GM18505 (cell line): ENCODE data around the gene AUTS2.

ENCODE experiments used
- ATAC-seq: cut with Tn5 transposase; IDR thresholded peaks from one replicate; pipeline ENCODE4 v1.9.1; 2021; ENCODE audit not compliant: unreplicated experiment
- POLR2A ChIP-seq: IDR thresholded peaks from 4 replicates; pipeline ENCODE4 v1.6.1; 2011; ENCODE audit warnings: borderline replicate concordance; ENCODE audit not compliant: insufficient read depth, insufficient read length; ENCODE audit errors: extremely low read depth

The AUTS2 gene

GRCh38 chr7:70143075-70144044 lies 545.1 kb downstream of the AUTS2 start:
- no peak for TF ChIP-seq POLR2A
- no peak for ATAC-seq

GRCh38 chr7:70148997-70149396 lies 550.7 kb downstream of the AUTS2 start:
- ATAC-seq, result no peak
- TF ChIP-seq POLR2A, result no peak

GRCh38 chr7:70152313-70152712 lies 554.0 kb downstream of the AUTS2 start:
- no peak for ATAC-seq
- no peak for TF ChIP-seq POLR2A

GRCh38 chr7:70153933-70154332 lies 555.7 kb downstream of the AUTS2 start:
- TF ChIP-seq POLR2A, result no peak
- ATAC-seq, result no peak

GRCh38 chr7:70154521-70155180 lies 556.4 kb downstream of the AUTS2 start:
- ATAC-seq, result no peak
- TF ChIP-seq POLR2A, result no peak

- TF ChIP-seq POLR2A, result no peak
- ATAC-seq, result no peak
Observed at GRCh38 chr7:70156057-70156456, 557.8 kb downstream of the AUTS2 start.

- no peak for ATAC-seq
- TF ChIP-seq POLR2A, result no peak
Observed at GRCh38 chr7:70159121-70159520, 560.8 kb downstream of the AUTS2 start.

GRCh38 chr7:70165477-70166170 lies 567.3 kb downstream of the AUTS2 start:
- no peak for ATAC-seq
- no peak for TF ChIP-seq POLR2A

GRCh38 chr7:70171369-70171920 lies 573.2 kb downstream of the AUTS2 start:
- no peak for ATAC-seq
- TF ChIP-seq POLR2A, result no peak

GRCh38 chr7:70177166-70177565 lies 578.9 kb downstream of the AUTS2 start:
- TF ChIP-seq POLR2A, result no peak

GRCh38 chr7:70178211-70178610 lies 579.9 kb downstream of the AUTS2 start:
- no peak for TF ChIP-seq POLR2A
- no peak for ATAC-seq

More at GRCh38 chr7:70177166-70177565, 578.9 kb downstream of the AUTS2 start:
- no peak for ATAC-seq

- no peak for TF ChIP-seq POLR2A
- no peak for ATAC-seq
Observed at GRCh38 chr7:70178787-70179186, 580.5 kb downstream of the AUTS2 start.

- ATAC-seq, result no peak
- no peak for TF ChIP-seq POLR2A
Observed at GRCh38 chr7:70182521-70182920, 584.2 kb downstream of the AUTS2 start.
